Measurements from ENCODE around the gene FABP3. TPM values are rescaled to one million over a fixed set of nuclear protein-coding genes. Genes with fewer than 3 reads are reported as not detected.

FABP3 gene
- total RNA-seq, 1 experiment from 2014 or later, result 0.49 TPM

GRCh38 chr1:31348449-31348848 is 24.4 kb downstream of the FABP3 start:
- intact Hi-C loops (cut with micrococcal nuclease; ENCODE audit: unreplicated experiment), result no loop called here
- BruUV-seq (replicated peaks), result no TSS peak
- H3K27ac ChIP-seq (ENCODE audit: low read length), result no peak overlapping the region
- CTCF ChIA-PET, result no interaction called here
- H3K27me3 ChIP-seq (ENCODE audit: control insufficient read depth, insufficient read depth, low read length), result no peaks in the 10 kb centered on the region
- H3K4me1 ChIP-seq (ENCODE audit: control insufficient read depth, insufficient read depth, low read length), result no peaks in the 10 kb centered on the region
- H3K9me3 ChIP-seq (ENCODE audit: control insufficient read depth, insufficient read depth, low read depth, low read length), result no peaks in the 10 kb centered on the region
- H3K4me3 ChIP-seq (ENCODE audit: low read depth in 2 of 2, low read length in 2 of 2), result no peak overlapping the region
- POLR2A ChIA-PET, result no interaction called here
- ATAC-seq (no peak), DNase-seq (ENCODE audit: low read depth, low spot score) (no peak)
- H3K36me3 ChIP-seq (ENCODE audit: control insufficient read depth, insufficient read depth, low read length), result no peaks in the 10 kb centered on the region
- in situ Hi-C loops (cut with HindIII; ENCODE audit: low pct_unique_long_range_greater_than_20kb, low sequenced_read_pairs), result no loop called here
- TF ChIP-seq SIN3A (IDR thresholded peaks at IDR 0.05; ENCODE audit: borderline replicate concordance, insufficient read depth, low read depth, low read length) (no peak), POLR2AphosphoS5 (IDR thresholded peaks at IDR 0.05; ENCODE audit: low read depth, low read length) (no peak), CTCF (IDR thresholded peaks at IDR 0.05) (no peak), TCF7L2 (IDR thresholded peaks at IDR 0.05; ENCODE audit: low read depth, low read length) (no peak), REST (IDR thresholded peaks at IDR 0.05; ENCODE audit: insufficient read depth in 1 of 2, low read depth in 2 of 2, low read length in 1 of 2) (no peak)

- Histone ChIP-seq H3K4me3 (ENCODE audit: low read depth in 2 of 2, low read length in 2 of 2) (no peak overlapping the region), H3K27me3 (ENCODE audit: control insufficient read depth, insufficient read depth, low read length) (no peaks in the 10 kb centered on the region), H3K36me3 (ENCODE audit: control insufficient read depth, insufficient read depth, low read length) (no peaks in the 10 kb centered on the region), H3K4me1 (ENCODE audit: control insufficient read depth, insufficient read depth, low read length) (no peaks in the 10 kb centered on the region), H3K27ac (ENCODE audit: low read length) (no peak overlapping the region), H3K9me3 (ENCODE audit: control insufficient read depth, insufficient read depth, low read depth, low read length) (no peaks in the 10 kb centered on the region)
- in situ Hi-C loops (cut with HindIII; ENCODE audit: low pct_unique_long_range_greater_than_20kb, low sequenced_read_pairs) (no loop called here), intact Hi-C loops (cut with micrococcal nuclease; ENCODE audit: unreplicated experiment) (no loop called here)
- TF ChIP-seq REST (IDR thresholded peaks at IDR 0.05; ENCODE audit: insufficient read depth in 1 of 2, low read depth in 2 of 2, low read length in 1 of 2) (no peak), TCF7L2 (IDR thresholded peaks at IDR 0.05; ENCODE audit: low read depth, low read length) (no peak), POLR2AphosphoS5 (IDR thresholded peaks at IDR 0.05; ENCODE audit: low read depth, low read length) (no peak), CTCF (IDR thresholded peaks at IDR 0.05) (no peak), SIN3A (IDR thresholded peaks at IDR 0.05; ENCODE audit: borderline replicate concordance, insufficient read depth, low read depth, low read length) (no peak)
- DNase-seq (ENCODE audit: low read depth, low spot score), result no peak
- BruUV-seq (replicated peaks), result no TSS peak
- ATAC-seq, result no peak
- ChIA-PET POLR2A (no interaction called here), CTCF (no interaction called here)
Observed at GRCh38 chr1:31346785-31347184, 26.1 kb downstream of the FABP3 start.
